Fibroblast of the aortic adventitia (primary cell): Measurements from ENCODE around the gene PIRT. TPM values are rescaled to one million over a fixed set of nuclear protein-coding genes. Genes with fewer than 3 reads are reported as not detected.

ENCODE experiments used
- DNase-seq: peaks from one replicate; pipeline ENCODE4 v3.0.0-alpha.2; 2010; ENCODE audit warnings: low read depth
- H3K4me3 ChIP-seq: 2 replicates; pipeline ENCODE4 v1.5.1; 2011; ENCODE audit warnings: low read depth, mild to moderate bottlenecking, control low read depth, low read length, moderate library complexity
- total RNA-seq: library from RNA; depleted of rRNA; stranded (reverse); fragments of >200 nt; gene quantifications from 2 replicates; pipeline ENCODE4 v1.2.3, GENCODE V29; 2012; ENCODE audit warnings: low replicate concordance
- TF ChIP-seq, protein P1 (sequence below): IDR thresholded peaks from 2 replicates; pipeline ENCODE4 v1.5.1; 2011; ENCODE audit warnings: mild to moderate bottlenecking, low read length, control low read depth, inconsistent platforms; ENCODE audit not compliant: insufficient read depth

PIRT gene
- total RNA-seq, 1 donor = not detected

- no peak for DNase-seq
- TF ChIP-seq, protein P1, sequence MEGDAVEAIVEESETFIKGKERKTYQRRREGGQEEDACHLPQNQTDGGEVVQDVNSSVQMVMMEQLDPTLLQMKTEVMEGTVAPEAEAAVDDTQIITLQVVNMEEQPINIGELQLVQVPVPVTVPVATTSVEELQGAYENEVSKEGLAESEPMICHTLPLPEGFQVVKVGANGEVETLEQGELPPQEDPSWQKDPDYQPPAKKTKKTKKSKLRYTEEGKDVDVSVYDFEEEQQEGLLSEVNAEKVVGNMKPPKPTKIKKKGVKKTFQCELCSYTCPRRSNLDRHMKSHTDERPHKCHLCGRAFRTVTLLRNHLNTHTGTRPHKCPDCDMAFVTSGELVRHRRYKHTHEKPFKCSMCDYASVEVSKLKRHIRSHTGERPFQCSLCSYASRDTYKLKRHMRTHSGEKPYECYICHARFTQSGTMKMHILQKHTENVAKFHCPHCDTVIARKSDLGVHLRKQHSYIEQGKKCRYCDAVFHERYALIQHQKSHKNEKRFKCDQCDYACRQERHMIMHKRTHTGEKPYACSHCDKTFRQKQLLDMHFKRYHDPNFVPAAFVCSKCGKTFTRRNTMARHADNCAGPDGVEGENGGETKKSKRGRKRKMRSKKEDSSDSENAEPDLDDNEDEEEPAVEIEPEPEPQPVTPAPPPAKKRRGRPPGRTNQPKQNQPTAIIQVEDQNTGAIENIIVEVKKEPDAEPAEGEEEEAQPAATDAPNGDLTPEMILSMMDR = no peak
- H3K4me3 ChIP-seq = no peak overlapping the region
Measured at GRCh38 chr17:10792151-10792550, 45.7 kb downstream of the PIRT start.

GRCh38 chr17:10790491-10791401, 47.1 kb downstream of the PIRT start:
- DNase-seq = no peak
- no peak overlapping the region for H3K4me3 ChIP-seq
- TF ChIP-seq, protein P1 = no peak

GRCh38 chr17:10789694-10790271, 48.1 kb downstream of the PIRT start:
- H3K4me3 ChIP-seq = no peak overlapping the region
- DNase-seq = no peak
- TF ChIP-seq, protein P1 = no peak

GRCh38 chr17:10787306-10788045, 50.4 kb downstream of the PIRT start:
- TF ChIP-seq, protein P1 = no peak
- no peak overlapping the region for H3K4me3 ChIP-seq
- DNase-seq = no peak

- TF ChIP-seq, protein P1 = no peak
- no peak overlapping the region for H3K4me3 ChIP-seq
- no peak for DNase-seq
Measured at GRCh38 chr17:10785295-10785694, 52.6 kb downstream of the PIRT start.

- TF ChIP-seq, protein P1 = no peak
- no peak for DNase-seq
- no peak overlapping the region for H3K4me3 ChIP-seq
Measured at GRCh38 chr17:10779609-10780008, 58.3 kb downstream of the PIRT start.
